T-helper 1 cell (primary cell): ENCODE results near the gene ARHGAP22.

Experiments used
- DNase-seq, 5 donors: peaks; one replicate each; pipeline ENCODE4 v3.0.0-alpha.2; 2012 to 2020

The ARHGAP22 gene

DNA sequence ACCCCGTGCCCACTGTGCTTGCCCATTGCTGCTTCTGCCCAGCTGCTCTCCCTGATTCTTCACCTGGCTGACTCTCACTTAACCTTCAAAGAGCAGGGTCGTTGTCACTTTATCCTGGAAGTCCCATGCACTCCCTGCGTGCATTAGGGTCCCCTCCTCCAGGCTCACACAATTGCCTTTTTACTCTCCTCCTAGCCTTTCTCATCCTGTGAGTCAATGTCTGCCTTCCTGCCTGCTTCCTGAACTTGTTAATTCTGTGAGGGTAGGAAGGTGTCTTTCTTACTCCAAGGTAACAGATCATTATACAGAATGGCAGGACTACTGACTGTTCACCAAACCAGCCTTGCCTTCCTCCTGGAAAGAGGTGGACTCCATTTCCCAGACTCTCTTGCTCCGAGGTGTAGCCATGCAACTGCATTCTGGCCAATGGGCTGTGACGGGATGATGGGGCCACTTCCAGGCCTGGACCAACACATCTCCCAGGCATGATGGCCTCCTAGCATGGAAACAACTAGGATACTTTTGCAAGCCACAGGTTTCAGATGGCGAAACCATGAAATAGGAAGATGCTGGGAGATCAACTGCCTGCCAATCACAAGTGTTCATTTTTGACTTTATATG is 54.7 kb downstream of the ARHGAP22 start:
- no peak for DNase-seq

- DNase-seq, result no peak
These were observed 55.6 kb downstream of the ARHGAP22 start for GRCh38 chr10:48549236-48549635.

DNA sequence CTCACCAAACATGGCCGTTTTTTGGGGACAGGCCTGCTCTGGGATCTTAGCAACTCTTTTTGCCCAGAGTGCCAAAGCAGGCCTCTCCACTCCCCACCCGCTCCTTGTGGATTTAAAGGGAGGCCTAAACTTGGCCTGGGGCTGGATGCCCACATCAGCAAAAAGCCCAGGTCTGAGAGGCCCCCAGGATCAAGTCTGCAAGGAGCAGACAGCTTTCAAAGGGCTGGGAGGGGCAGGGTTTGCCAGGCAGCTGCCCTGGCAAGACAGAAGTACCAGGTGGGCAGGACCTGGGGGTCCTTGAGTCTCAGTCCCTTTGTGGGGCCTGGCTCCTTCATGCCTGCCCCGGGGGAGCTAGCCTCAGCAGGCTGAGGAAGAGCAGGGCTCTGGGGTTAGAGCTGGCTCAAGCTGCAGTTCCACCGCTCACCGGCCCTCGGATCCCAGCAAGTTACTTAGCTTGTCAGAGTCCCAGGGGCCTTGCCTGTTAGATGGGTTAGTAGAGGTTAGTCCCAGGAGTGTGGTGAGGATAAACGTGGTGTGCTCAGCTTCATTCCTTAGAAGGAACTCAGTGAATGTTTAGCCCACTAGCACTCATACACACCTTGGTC is 56.2 kb downstream of the ARHGAP22 start:
- DNase-seq, result no peak

GRCh38 chr10:48547981-48548380 is 56.9 kb downstream of the ARHGAP22 start:
- no peak for DNase-seq

- DNase-seq, result no peak
These were observed 57.6 kb downstream of the ARHGAP22 start for GRCh38 chr10:48547061-48547895.

DNA sequence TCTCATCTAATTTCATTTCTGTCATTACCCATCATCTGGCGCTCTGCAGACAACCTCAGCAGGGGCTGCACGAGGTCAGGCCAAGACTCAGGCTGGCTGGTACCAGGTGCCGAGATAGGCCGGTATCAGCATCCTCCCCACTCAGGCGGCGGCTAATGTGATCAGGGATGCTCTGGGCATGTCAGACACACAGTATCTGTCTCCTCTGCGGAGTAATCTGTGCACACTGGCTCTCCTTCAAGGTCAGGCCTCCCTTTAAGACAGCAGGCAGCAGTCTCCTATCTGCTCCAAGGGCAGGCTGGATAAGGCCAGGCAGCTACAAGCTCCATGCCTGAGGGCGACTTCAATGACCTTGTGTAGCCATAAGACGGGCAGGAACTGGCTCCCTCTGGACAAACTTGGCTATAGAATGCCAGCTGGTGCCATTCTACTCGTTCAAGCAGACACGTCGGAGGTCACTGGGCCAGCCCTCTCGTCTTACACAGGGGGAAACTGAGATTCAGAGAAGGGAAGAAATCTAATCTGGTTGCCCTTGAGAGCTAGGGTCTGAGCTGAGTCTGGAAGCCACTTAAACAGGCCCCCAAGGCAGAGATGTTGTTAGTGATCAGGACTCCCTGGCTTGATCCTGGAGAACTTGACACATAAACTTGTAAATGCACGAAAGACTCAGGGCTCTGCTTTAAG is 59.3 kb downstream of the ARHGAP22 start:
- no peak for DNase-seq

DNA sequence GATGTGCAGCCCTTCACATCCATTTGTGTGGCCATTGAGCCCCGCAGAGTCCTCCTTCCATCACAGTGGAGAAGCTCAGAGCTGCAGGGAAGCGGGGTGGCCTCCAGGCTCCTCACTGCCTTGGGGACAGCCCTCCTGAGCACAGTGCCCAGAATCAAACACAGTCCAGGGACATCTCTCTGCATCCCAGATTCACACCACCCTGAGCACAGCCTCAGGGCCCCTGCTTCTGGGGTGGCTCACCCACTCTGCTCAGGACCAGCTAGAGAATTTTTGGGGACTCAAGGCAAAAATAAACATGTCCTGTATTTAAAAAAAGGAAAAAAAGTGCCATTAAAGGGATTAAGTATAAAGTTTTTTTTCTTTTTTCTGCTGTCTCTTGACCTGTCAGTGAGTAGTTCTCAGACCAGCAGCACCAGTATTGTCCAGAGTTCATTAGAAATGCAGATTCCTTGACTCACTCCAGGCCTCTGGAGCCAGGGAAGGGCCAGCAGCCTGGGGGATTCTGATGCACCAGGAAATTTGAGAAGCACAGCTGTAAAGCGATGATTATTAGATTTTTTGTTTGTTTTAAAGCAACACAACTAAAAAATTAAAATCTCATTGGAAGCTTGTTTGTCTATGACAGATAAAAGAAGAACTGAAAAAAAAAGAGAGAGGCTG is 61.6 kb downstream of the ARHGAP22 start:
- no peak for DNase-seq

DNA sequence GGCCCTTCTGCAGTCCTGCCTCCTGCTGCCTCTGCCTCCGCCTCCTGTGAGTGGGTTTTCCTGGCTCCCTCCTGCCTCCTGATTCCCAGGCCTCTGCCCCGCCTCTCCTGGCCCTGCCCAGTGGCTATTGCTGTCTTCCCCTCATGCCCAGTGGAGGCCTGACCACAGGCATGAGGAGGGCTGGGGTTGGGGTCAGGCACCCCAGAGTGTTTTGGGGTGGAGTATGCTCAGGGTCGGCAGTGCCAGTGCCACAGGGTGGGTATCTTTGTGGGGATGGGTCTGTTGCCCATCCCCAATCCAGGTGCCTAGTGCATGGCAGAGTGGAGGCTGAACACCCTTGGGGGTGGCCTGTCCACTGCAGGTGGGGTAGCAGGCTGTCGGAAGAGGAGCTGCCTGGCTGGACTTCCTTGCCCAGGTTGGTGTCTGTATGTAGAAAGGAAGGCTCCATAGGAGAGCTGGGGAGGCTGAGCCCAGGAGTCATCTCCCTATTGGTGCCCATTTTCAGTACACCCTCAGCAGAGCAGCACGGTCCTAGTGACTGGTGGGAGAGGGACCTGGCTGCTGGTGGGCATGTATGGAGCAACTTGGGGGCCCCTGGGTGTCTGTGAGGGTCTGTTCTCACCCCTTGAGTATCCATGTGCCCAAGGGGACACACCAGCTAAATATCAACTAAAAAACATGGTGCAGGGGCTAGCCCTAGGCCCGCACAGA is 62.2 kb downstream of the ARHGAP22 start:
- DNase-seq, result no peak

- no peak for DNase-seq
These were observed 63.6 kb downstream of the ARHGAP22 start for GRCh38 chr10:48541144-48541795.

DNA sequence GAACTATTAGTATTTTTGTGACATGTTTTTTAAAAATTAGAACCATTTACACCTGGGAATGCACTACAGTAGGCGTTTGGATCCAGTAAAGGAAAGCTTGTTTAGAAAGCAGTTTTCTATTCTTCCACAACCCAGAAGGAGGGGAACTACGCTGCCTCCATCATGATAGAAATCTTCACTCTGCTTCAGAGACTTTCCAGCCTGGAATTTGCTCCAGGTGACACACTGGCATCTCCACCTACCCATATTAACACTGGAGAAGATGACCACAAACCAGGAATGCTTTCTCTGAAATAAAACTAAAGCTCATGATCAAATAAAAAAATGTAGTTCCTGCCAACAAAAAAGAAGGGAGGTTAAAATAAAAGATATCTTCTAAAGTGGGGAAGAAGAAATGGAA is 66.3 kb downstream of the ARHGAP22 start:
- no peak for DNase-seq

DNA sequence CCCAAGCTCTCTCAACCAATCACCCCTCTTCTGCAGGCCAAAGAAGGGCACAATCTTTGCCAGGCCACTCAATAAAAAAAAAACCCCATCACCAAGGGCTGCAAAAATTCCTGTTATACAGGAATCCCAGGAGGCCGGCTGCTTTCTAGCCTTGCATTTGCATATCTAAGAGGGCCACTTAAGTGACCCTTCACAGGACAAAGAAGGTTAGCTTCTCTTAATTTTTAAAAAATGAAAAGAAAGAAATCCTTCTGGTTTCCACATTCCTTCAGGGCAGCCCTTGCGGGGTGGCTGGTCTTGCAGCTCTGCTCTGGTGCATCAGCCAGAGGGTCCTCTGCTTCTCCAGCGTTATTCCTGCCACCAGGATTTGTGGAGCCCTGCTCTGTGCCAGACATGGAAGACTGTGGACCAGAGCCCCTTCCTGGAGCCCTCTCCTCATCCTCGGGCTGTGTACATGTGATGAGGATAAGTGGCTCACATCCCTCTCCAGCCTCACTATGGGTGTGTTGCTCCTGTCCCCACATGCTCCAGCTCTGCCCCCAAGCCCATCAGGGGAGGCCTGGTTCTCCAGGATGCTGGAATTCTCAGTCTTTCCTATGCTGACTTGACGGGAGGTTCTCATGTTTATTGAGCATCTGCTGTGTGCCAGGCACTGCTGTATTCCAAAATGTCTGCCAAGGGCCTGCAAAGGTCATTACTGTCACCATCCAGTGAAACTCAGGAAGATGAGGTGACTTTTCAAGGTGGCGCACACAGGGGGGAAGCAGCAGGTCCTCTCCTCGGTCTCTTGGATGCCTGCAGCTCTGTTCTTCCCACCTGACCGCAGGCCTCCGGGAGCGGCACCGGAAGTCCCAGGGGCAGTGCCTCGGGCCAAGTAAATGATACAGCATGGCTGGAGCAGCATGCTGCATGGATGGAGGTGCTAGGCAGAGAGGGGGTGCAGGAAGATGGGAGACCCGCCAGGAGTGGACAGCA is 67.7 kb downstream of the ARHGAP22 start:
- DNase-seq, result no peak

GRCh38 chr10:48536156-48536500 is 68.7 kb downstream of the ARHGAP22 start:
- no peak for DNase-seq

DNA sequence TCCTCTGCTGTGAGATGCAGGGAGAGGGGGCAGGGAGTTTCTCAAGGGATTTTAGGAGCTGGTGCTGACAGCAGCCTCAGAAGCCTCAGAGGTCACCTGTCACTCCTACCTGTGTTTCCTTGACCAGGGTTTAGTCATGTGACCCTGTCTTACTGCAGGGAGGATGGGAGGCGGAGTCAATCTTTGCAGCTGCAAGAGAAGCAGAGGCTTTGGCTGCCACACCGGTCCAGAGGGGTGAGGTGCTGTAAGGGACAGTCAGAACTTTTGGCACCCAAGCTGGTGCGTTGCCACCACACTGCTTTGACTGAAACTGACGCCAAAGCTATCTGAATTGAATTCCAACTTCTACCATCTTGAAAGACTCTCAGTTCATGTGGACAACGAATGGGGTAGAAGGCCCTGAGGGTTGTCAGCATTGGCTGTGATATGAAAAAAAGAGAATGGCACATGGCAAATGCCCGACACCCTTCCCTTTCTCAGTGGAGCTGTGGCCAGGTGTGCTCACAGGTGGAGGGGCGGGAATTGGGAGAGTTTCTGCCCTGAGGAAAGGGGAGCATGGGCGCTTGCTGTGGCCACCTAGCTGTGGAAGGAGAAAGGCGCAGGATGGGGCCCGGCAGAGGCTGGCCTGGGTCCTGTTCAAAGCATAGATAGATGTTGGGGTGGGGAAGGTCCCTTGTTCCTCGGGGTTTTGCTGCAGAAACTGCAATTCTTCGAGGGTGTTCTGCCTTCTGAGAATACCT is 69.3 kb downstream of the ARHGAP22 start:
- DNase-seq, result no peak

- no peak for DNase-seq
These were observed 70.7 kb downstream of the ARHGAP22 start for GRCh38 chr10:48533951-48534720.

DNA sequence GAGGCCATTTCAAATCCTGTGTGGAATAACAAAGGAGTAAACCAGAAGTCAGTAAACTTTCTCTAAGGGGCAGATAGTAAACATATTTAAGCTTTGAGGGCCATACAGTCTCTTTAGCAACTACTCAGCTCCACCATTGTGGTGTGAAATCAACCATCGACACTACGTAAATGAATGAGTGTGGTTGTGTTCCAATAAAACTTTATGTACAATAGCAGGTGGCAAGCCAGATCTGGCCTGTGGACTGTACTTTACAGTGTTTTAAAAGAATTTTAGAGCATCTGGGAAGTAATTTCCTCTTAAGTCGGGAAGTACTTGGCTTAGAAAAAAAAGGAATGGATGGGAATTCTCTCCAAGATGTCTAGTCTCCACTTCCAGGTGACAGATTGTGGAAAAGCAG is 71.3 kb downstream of the ARHGAP22 start:
- DNase-seq, result no peak

- DNase-seq, result no peak
These were observed 73.4 kb downstream of the ARHGAP22 start for GRCh38 chr10:48531486-48531885.

DNA sequence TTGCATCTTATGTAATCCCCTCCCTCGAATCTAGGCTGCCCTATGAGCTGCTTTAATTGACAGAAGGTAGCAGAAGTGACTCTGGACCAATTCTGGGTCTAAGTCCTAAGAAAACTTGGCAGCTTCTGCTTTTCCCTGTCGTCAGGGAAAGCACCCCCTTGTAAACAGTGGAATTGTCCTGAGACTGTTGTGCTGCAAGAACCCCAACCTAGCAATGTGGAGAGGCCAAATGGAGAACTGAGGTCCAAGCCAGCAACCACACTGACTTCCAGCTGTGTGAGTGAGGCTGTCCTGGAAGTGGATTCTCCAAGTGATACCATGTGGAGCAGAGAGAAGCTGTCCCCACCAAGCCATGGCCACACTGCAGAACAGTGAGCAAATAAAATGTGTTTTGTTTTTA is 75.5 kb downstream of the ARHGAP22 start:
- no peak for DNase-seq

- no peak for DNase-seq
These were observed 77.1 kb downstream of the ARHGAP22 start for GRCh38 chr10:48527756-48528155.
